ENCODE results near the gene PLPP7.
"Not testable (repeated sequence)": the region's sequence is repeated elsewhere in the genome, so short reads cannot be mapped to it uniquely, and the experiment has no call there.

PLPP7 gene

GRCh38 chr9:131348631-131349521 lies 59.4 kb downstream of the PLPP7 start:
- TF ChIP-seq CTCF (conservative IDR thresholded peaks at IDR 0.05), result peak; percentile 25
- peak overlapping the region; percentile 79 for H3K27ac ChIP-seq

DNA sequence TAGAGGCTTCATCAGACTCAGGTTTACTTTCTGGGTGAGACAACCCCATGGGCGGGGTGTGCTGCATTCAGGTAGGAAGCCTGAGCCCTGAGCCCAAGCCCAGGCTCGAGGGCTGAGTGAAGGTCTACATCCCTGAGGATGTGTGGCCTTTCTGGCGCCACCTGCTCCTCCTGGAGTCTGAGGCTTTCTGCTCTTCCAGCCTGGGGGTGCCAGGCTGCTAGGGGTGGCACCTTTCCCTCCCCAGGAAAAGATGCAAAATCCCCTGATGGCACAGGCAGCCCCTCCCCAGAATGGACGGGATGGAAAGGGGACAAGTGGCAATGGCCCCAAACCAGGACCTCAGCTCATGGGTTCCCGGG lies 60.0 kb downstream of the PLPP7 start:
- no peak for TF ChIP-seq CTCF (conservative IDR thresholded peaks at IDR 0.05)
- peak overlapping the region; percentile 79 for H3K27ac ChIP-seq

- peak; percentile 97 for TF ChIP-seq CTCF (conservative IDR thresholded peaks at IDR 0.05)
- peak overlapping the region; percentile 79 for H3K27ac ChIP-seq
These were observed 60.5 kb downstream of the PLPP7 start for GRCh38 chr9:131349881-131350563.

DNA sequence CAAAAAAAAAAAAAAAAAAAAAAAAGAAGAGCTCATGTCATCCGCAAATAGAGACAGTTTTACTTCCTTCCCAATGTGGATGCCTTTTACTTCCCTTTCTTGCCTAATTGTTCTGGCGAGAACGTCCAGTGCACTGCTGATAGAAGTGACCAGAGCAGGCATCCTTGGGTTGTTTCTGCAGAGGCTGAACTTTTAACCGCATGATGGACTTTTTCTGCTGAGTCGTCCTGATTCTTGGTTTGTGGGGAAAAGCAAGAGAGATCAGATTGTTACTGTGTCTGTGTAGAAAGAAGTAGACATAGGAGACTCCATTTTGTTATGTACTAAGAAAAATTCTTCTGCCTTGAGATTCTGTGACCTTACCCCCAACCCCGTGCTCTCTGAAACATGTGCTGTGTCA lies 67.0 kb downstream of the PLPP7 start:
- H3K27ac ChIP-seq, result not testable (repeated sequence)

DNA sequence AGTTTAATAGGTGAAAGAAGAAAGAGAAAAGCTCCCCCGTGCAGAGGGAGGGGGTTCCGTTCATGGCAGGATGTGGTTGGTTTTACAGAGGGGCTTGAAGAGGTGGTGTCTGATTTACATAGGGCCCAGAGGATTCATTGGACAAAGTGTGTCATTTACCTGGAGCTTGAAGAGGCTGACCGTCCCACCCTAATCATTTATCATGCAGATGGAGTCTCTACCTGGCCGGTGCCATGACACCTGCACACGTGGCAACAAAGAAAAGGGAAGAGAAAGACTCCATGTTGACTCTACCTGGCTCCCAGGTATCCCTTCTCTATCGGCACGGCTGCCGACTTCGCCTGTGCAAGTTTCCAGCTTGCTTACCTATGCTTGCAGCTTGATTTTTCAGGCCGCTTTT lies 69.0 kb downstream of the PLPP7 start:
- no peak overlapping the region for H3K27ac ChIP-seq
- no peak for TF ChIP-seq CTCF (conservative IDR thresholded peaks at IDR 0.05)
